HCT116 (cell line): Measurements from ENCODE around the gene HAND1.

Experiments used
- CEBPB ChIP-seq: IDR thresholded peaks from 2 replicates; pipeline ENCODE4 v1.6.1; 2012; ENCODE audit warnings: low read depth
- CTCF ChIP-seq, 3 experiments: fragments of 200-600 bp in 1 of 3; sonication (generic) in 1 of 3; IDR thresholded peaks in 2 of 3; conservative IDR thresholded peaks in 1 of 3; 2 replicates each; pipeline ENCODE4 v1.5.1; 2012 to 2017; ENCODE audit warnings: low read depth in 2 of 3, low read length in 2 of 3, antibody characterized with exemption in 1 of 3, borderline replicate concordance in 1 of 3, control low read depth in 1 of 3, mild to moderate bottlenecking in 1 of 3, mixed read lengths in 1 of 3, mixed run types in 1 of 3, moderate library complexity in 1 of 3; ENCODE audit not compliant: insufficient read depth in 1 of 3
- EZH2 ChIP-seq: fragments of 200-600 bp; sonication (generic); IDR thresholded peaks from 2 replicates; pipeline ENCODE4 v1.6.1; 2017; ENCODE audit warnings: antibody characterized with exemption, mixed run types
- JUND ChIP-seq: IDR thresholded peaks from 2 replicates; pipeline ENCODE4 v1.6.1; 2012
- RAD21 ChIP-seq: IDR thresholded peaks from 2 replicates; pipeline ENCODE4 v1.6.1; 2012; ENCODE audit warnings: low read depth, mild to moderate bottlenecking
- YY1 ChIP-seq: IDR thresholded peaks from 2 replicates; pipeline ENCODE4 v1.6.1; 2011; ENCODE audit warnings: low read length, low read depth, moderate library complexity, mild to moderate bottlenecking; ENCODE audit not compliant: insufficient replicate concordance; ENCODE audit errors: extremely low read depth
- ZFX ChIP-seq: fragments of 450-650 bp; IDR thresholded peaks from 2 replicates; pipeline ENCODE4 v1.6.1; 2017

GRCh38 chr5:154429341-154429740 lies 48.7 kb downstream of the HAND1 start:
- TF ChIP-seq EZH2 = no peak
- TF ChIP-seq RAD21 = no peak
- TF ChIP-seq CTCF (IDR thresholded peaks at IDR 0.05 in 2 of 3, conservative IDR thresholded peaks at IDR 0.05 in 1 of 3; ENCODE audit: borderline replicate concordance in 1 of 3, insufficient read depth in 1 of 3, low read depth in 2 of 3, low read length in 2 of 3) = no peak
- no peak for TF ChIP-seq CEBPB
- TF ChIP-seq YY1 = no peak
- TF ChIP-seq ZFX = no peak
- no peak for TF ChIP-seq JUND
